ENCODE data around the gene SLC22A5.

SLC22A5 gene

GRCh38 chr5:132425009-132425937 is 55.8 kb downstream of the SLC22A5 start:
- TF ChIP-seq, protein P1, sequence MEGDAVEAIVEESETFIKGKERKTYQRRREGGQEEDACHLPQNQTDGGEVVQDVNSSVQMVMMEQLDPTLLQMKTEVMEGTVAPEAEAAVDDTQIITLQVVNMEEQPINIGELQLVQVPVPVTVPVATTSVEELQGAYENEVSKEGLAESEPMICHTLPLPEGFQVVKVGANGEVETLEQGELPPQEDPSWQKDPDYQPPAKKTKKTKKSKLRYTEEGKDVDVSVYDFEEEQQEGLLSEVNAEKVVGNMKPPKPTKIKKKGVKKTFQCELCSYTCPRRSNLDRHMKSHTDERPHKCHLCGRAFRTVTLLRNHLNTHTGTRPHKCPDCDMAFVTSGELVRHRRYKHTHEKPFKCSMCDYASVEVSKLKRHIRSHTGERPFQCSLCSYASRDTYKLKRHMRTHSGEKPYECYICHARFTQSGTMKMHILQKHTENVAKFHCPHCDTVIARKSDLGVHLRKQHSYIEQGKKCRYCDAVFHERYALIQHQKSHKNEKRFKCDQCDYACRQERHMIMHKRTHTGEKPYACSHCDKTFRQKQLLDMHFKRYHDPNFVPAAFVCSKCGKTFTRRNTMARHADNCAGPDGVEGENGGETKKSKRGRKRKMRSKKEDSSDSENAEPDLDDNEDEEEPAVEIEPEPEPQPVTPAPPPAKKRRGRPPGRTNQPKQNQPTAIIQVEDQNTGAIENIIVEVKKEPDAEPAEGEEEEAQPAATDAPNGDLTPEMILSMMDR (IDR thresholded peaks at IDR 0.05) = no peak

DNA sequence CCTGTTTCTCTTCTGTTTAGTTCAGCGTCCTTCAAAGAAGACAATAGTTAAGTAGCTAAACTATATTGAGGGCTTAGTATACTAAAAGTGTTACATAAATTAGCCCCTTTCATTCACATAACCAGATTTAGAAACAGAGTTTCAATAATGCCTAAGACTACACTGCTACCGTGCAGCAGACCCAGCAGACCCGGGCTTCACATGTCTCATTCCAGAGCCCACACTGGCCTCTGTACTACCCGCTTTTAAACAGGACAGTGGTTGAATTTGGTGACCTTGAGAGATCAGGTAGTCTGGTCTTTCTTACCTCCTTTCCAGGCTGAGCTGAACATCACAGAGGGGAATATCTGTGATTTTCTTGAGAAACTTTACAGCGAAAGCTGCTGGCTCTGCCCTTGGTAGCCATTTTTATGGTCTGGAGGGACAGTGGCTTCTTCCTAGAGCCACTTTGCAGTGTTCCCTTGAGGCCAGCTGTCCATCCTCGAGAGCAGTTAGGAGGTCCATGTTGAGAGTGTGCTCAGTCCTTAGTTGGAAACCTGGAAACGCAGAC is 56.5 kb downstream of the SLC22A5 start:
- TF ChIP-seq, protein P1 (IDR thresholded peaks at IDR 0.05) = no peak

DNA sequence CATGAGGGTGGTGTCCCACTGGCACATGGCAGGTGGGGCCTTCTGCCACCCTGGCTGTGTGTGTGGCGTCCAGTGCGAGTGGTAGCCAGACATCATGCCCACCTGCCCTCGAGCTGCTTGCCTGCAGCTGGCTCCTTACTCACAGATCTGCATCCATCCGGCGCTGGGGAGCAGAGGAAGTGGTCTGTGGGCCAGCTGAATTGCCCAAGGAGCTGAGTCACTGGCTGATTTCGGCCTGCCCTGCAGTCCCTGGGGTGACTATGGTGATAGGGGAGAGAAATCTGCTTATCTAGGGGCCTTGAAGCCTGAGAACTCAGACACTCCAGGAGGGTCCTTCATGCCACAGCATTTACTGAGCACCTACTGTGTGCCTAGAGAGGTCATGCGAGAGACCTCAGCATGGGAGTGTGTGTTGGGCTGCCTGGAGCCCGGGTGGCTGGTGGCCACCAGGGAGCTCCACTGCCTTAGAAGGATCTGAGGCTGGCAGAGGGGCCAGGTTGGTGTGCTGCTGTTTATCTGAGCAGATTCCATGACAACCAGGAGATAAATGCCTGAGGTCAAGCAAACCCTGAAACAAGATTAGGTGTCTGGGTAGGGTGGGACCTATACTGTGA is 57.1 kb downstream of the SLC22A5 start:
- TF ChIP-seq, protein P1 (IDR thresholded peaks at IDR 0.05) = no peak

- TF ChIP-seq, protein P1 (IDR thresholded peaks at IDR 0.05) = no peak
Observed at GRCh38 chr5:132427281-132428146, 58.0 kb downstream of the SLC22A5 start.

- TF ChIP-seq, protein P1 (IDR thresholded peaks at IDR 0.05) = no peak
Observed at GRCh38 chr5:132428147-132428482, 58.6 kb downstream of the SLC22A5 start.

DNA sequence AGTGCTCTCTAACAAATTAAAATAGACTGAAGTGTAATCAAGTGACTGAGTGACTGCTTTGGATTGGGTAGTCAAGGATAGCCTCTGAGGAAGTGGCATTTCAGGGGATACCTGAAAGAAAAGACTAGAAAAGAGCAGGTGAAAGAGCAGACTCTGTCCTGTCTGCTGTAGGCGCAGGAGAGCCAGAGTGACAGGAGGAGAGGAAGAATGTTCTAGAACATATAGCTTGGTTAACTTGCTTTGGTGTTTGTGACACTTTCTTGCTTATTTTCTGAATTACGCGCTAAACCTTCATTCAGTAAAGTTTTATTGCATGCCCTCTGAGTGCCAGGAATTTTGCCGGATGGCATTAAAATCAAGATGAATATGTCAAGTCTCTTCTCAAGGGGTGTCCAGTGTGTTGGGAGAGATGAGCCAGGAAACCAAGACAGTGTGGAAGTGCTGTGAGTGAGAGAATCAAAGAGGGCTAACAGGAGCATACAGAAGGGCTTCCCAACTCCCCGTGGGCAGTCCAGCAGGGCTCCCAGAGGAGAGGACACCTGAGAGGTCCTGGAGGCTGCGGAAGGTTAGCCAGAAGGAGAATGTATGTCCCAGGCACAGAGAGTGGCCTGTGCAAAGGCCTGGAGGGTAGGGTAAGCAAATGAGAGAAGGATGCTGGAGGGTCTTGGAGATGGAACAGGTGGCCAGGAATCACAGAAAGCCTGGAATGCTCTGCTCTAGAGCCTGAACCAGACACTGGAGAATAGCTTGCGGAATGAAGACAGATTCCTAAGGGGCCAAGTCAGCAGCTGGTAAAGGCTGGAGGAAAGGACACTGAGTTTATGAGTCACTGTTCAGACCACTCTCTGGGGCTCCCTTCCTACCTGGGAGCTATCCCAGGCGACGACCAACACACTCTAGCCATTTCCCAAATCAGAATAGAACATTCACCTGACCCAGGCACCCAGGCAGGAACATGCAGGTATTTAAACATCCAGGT is 59.3 kb downstream of the SLC22A5 start:
- TF ChIP-seq, protein P1 (IDR thresholded peaks at IDR 0.05) = no peak
